Measurements from ENCODE around the gene RREB1.
A peak's percentile ranks its signal among the peaks of the same experiment; 100 is the strongest.

Gene RREB1

GRCh38 chr6:7215131-7215530 lies 107.4 kb downstream of the RREB1 start:
- peak; percentile 24 for DNase-seq (ENCODE audit: insufficient read length, low spot score)
- FAIRE-seq = no peak

- DNase-seq (ENCODE audit: insufficient read length, low spot score) = no peak
- FAIRE-seq = no peak
Measured at GRCh38 chr6:7215798-7216231, 108.1 kb downstream of the RREB1 start.

GRCh38 chr6:7216941-7217621 lies 109.3 kb downstream of the RREB1 start:
- FAIRE-seq (no peak), DNase-seq (ENCODE audit: insufficient read length, low spot score) (no peak)

GRCh38 chr6:7218406-7218988 lies 110.7 kb downstream of the RREB1 start:
- FAIRE-seq (no peak), DNase-seq (ENCODE audit: insufficient read length, low spot score) (no peak)

GRCh38 chr6:7219310-7219709 lies 111.5 kb downstream of the RREB1 start:
- peak; percentile 18 for DNase-seq (ENCODE audit: insufficient read length, low spot score)

GRCh38 chr6:7222197-7222596 lies 114.4 kb downstream of the RREB1 start:
- DNase-seq (ENCODE audit: insufficient read length, low spot score) (no peak), FAIRE-seq (no peak)

More at GRCh38 chr6:7219310-7219709, 111.5 kb downstream of the RREB1 start:
- no peak for FAIRE-seq

GRCh38 chr6:7224731-7225130 lies 117.0 kb downstream of the RREB1 start:
- no peak for DNase-seq (ENCODE audit: insufficient read length, low spot score)
- no peak for FAIRE-seq

GRCh38 chr6:7228662-7229375 lies 121.1 kb downstream of the RREB1 start:
- no peak for FAIRE-seq
- DNase-seq (ENCODE audit: insufficient read length, low spot score) = no peak

GRCh38 chr6:7229376-7230326 lies 121.9 kb downstream of the RREB1 start:
- no peak for FAIRE-seq
- DNase-seq (ENCODE audit: insufficient read length, low spot score) = no peak

- DNase-seq (ENCODE audit: insufficient read length, low spot score) = no peak
- FAIRE-seq = no peak
Measured at GRCh38 chr6:7230327-7230691, 122.5 kb downstream of the RREB1 start.

GRCh38 chr6:7230956-7231713 lies 123.4 kb downstream of the RREB1 start:
- FAIRE-seq (no peak), DNase-seq (ENCODE audit: insufficient read length, low spot score) (no peak)

- DNase-seq (ENCODE audit: insufficient read length, low spot score) (no peak), FAIRE-seq (no peak)
Measured at GRCh38 chr6:7232351-7232750, 124.6 kb downstream of the RREB1 start.

GRCh38 chr6:7234547-7234946 lies 126.8 kb downstream of the RREB1 start:
- DNase-seq (ENCODE audit: insufficient read length, low spot score) = no peak
- no peak for FAIRE-seq

GRCh38 chr6:7235712-7236305 lies 128.0 kb downstream of the RREB1 start:
- DNase-seq (ENCODE audit: insufficient read length, low spot score) (no peak), FAIRE-seq (no peak)

- FAIRE-seq = no peak
- no peak for DNase-seq (ENCODE audit: insufficient read length, low spot score)
Measured at GRCh38 chr6:7236306-7237209, 128.8 kb downstream of the RREB1 start.

- FAIRE-seq (no peak), DNase-seq (ENCODE audit: insufficient read length, low spot score) (no peak)
Measured at GRCh38 chr6:7237653-7238188, 130.0 kb downstream of the RREB1 start.

GRCh38 chr6:7238526-7238899 lies 130.8 kb downstream of the RREB1 start:
- no peak for FAIRE-seq

GRCh38 chr6:7238900-7239589 lies 131.3 kb downstream of the RREB1 start:
- FAIRE-seq = peak; percentile 26
- DNase-seq (ENCODE audit: insufficient read length, low spot score) = peak; percentile 62

More at GRCh38 chr6:7238526-7238899, 130.8 kb downstream of the RREB1 start:
- DNase-seq (ENCODE audit: insufficient read length, low spot score) = no peak
